HG03064 (cell line): ENCODE results near the gene LY6G6D.

Experiments used
- ATAC-seq: cut with Tn5 transposase; IDR thresholded peaks from one replicate; pipeline ENCODE4 v1.9.1; 2021; ENCODE audit warnings: low read depth; ENCODE audit not compliant: unreplicated experiment

The LY6G6D gene

GRCh38 chr6:31761343-31761742, 46.2 kb downstream of the LY6G6D start:
- no peak for ATAC-seq

GRCh38 chr6:31762356-31762755, 47.2 kb downstream of the LY6G6D start, which contains the start of gene SAPCD1:
SAPCD1 (plus strand) TSS chr6:31762656; CDS start chr6:31763055, 399 bp downstream.
- no peak for ATAC-seq

GRCh38 chr6:31762878-31763618, 47.9 kb downstream of the LY6G6D start:
- ATAC-seq = no peak

- ATAC-seq = no peak
Measured at GRCh38 chr6:31763619-31763940, 48.4 kb downstream of the LY6G6D start.

GRCh38 chr6:31764198-31764597, 49.0 kb downstream of the LY6G6D start:
- ATAC-seq = no peak

- no peak for ATAC-seq
Measured at GRCh38 chr6:31765559-31765909, 50.4 kb downstream of the LY6G6D start.

- no peak for ATAC-seq
Measured at GRCh38 chr6:31765910-31766794, 51.0 kb downstream of the LY6G6D start.

- ATAC-seq = no peak
Measured at GRCh38 chr6:31767096-31767645, 52.0 kb downstream of the LY6G6D start.
